ENCODE data around the gene QSOX2.

QSOX2 gene

GRCh38 chr9:136222906-136223285 lies 22.7 kb downstream of the QSOX2 start:
- no peak for DNase-seq (ENCODE audit: low read depth, low spot score)

- no peak for DNase-seq (ENCODE audit: low read depth, low spot score)
These were observed 23.3 kb downstream of the QSOX2 start for GRCh38 chr9:136222166-136222905.

- DNase-seq (ENCODE audit: low read depth, low spot score) = no peak
These were observed 25.4 kb downstream of the QSOX2 start for GRCh38 chr9:136220017-136220729.

- DNase-seq (ENCODE audit: low read depth, low spot score) = no peak
These were observed 26.3 kb downstream of the QSOX2 start for GRCh38 chr9:136219276-136219675.

- no peak for DNase-seq (ENCODE audit: low read depth, low spot score)
These were observed 26.9 kb downstream of the QSOX2 start for GRCh38 chr9:136218673-136219072.

GRCh38 chr9:136218271-136218670 lies 27.3 kb downstream of the QSOX2 start:
- no peak for DNase-seq (ENCODE audit: low read depth, low spot score)

- DNase-seq (ENCODE audit: low read depth, low spot score) = no peak
These were observed 28.9 kb downstream of the QSOX2 start for GRCh38 chr9:136216541-136217244.

- DNase-seq (ENCODE audit: low read depth, low spot score) = no peak
These were observed 31.9 kb downstream of the QSOX2 start for GRCh38 chr9:136213733-136214132.

GRCh38 chr9:136212345-136212950 lies 33.2 kb downstream of the QSOX2 start:
- DNase-seq (ENCODE audit: low read depth, low spot score) = no peak

GRCh38 chr9:136211441-136212344 lies 33.9 kb downstream of the QSOX2 start:
- no peak for DNase-seq (ENCODE audit: low read depth, low spot score)

- no peak for DNase-seq (ENCODE audit: low read depth, low spot score)
These were observed 34.6 kb downstream of the QSOX2 start for GRCh38 chr9:136211006-136211405.

GRCh38 chr9:136210276-136210675 lies 35.3 kb downstream of the QSOX2 start:
- DNase-seq (ENCODE audit: low read depth, low spot score) = no peak

GRCh38 chr9:136209786-136210185 lies 35.8 kb downstream of the QSOX2 start:
- DNase-seq (ENCODE audit: low read depth, low spot score) = no peak

GRCh38 chr9:136209232-136209631 lies 36.4 kb downstream of the QSOX2 start:
- no peak for DNase-seq (ENCODE audit: low read depth, low spot score)

- DNase-seq (ENCODE audit: low read depth, low spot score) = no peak
These were observed 36.9 kb downstream of the QSOX2 start for GRCh38 chr9:136208675-136209074.

- no peak for DNase-seq (ENCODE audit: low read depth, low spot score)
These were observed 38.0 kb downstream of the QSOX2 start for GRCh38 chr9:136207616-136208015.

- no peak for DNase-seq (ENCODE audit: low read depth, low spot score)
These were observed 38.9 kb downstream of the QSOX2 start for GRCh38 chr9:136206602-136207275.

GRCh38 chr9:136205707-136205992 lies 40.0 kb downstream of the QSOX2 start:
- no peak for DNase-seq (ENCODE audit: low read depth, low spot score)

GRCh38 chr9:136204838-136205706 lies 40.5 kb downstream of the QSOX2 start, which contains the start of gene LHX3:
Gene LHX3 (minus strand): TSS chr9:136205128. CDS start chr9:136205012, 116 bp downstream.
- no peak for DNase-seq (ENCODE audit: low read depth, low spot score)

Measured in iPS DF 19.7 (cell line).